HG02623 (cell line): ENCODE measurements around the gene FHIT.

Experiments used
- ATAC-seq: cut with Tn5 transposase; IDR thresholded peaks from one replicate; pipeline ENCODE4 v1.9.1; 2021; ENCODE audit warnings: moderate library complexity; ENCODE audit not compliant: unreplicated experiment

FHIT gene

DNA sequence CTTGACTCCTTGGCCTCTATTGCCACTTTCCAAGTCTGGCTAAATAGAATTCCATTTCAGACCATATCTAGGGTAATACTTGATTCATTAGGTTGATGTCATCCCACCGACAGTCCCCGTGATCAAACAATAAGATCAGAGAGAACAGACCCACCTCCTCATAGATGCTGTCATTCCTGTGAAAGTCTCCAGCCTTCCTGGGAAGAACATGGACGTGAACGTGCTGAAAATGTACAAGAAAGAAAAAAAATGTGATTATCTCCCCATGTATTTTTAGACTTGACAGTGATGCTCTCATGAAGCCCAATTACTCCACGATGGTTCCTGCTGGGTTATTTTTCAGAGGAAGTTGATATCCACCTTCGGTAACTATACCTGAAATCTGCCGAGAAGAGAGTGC, 1329.1 kb downstream of the FHIT start:
- no peak for ATAC-seq

GRCh38 chr3:59920822-59921221, 1330.4 kb downstream of the FHIT start:
- ATAC-seq: no peak

DNA sequence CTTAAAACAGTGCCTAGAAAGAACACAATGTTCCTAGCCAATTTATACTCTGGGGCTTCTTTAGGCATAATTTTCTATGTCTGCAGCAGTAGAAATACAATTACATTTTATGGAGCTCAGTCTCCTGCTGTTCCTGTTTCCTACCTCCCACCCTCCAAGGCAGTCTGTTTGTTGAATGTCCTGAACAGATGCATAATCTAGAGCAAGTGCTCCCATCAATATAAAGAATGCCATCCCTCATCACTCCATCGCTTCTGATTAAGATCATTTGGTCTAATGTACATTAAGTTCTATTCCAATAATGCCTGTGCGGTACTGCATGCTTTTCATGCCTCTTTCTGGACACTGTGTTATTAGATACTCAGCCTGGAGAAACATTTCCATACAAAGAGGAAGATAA, 1331.7 kb downstream of the FHIT start:
- ATAC-seq: no peak

DNA sequence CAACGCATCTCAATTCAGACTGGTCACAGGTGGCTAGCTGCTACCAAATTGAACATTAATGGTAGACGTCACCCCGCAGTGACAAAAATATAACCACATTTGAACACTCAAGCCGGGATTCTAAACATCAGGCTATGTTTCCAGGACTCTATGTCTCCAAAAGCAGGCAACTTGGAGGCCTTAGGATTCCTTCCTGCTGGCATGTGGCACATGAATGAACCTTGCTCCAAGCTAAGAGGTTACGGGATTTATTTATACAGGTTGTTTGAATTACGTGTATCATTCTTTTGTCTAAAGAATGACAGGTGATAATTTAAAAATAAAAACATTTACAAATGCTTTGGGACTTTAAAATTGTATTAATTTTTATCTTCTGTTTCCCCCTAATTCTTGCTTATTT, 1337.0 kb downstream of the FHIT start:
- ATAC-seq: no peak

GRCh38 chr3:59913645-59914044, 1337.6 kb downstream of the FHIT start:
- no peak for ATAC-seq

GRCh38 chr3:59908701-59909100, 1342.6 kb downstream of the FHIT start:
- ATAC-seq: no peak

- no peak for ATAC-seq
Measured at GRCh38 chr3:59908280-59908679, 1343.0 kb downstream of the FHIT start.

DNA sequence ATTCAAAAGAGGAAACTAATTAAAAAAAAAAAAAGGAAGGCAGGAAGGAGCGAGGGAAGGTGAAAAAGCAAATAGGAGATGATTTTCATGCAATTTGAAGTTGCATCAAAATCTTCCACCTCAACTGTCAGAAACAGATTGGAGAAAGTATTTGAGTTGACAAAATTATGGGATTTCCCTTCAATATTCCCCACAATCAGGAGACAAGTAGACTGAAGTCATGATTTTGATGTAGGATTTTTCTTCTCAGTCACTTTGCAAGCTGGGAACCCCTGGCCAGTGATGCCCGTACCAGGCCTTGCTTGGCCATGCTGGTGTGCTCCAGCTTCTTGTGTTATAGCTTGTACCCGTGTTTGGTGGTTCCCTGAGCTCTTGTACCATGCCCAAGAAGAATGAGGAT, 1347.0 kb downstream of the FHIT start:
- no peak for ATAC-seq

- ATAC-seq: no peak
Measured at GRCh38 chr3:59899061-59899460, 1352.2 kb downstream of the FHIT start.

GRCh38 chr3:59895972-59896371, 1355.3 kb downstream of the FHIT start:
- no peak for ATAC-seq

- ATAC-seq: no peak
Measured at GRCh38 chr3:59894425-59895121, 1356.7 kb downstream of the FHIT start.

GRCh38 chr3:59890639-59891038, 1360.6 kb downstream of the FHIT start:
- no peak for ATAC-seq

DNA sequence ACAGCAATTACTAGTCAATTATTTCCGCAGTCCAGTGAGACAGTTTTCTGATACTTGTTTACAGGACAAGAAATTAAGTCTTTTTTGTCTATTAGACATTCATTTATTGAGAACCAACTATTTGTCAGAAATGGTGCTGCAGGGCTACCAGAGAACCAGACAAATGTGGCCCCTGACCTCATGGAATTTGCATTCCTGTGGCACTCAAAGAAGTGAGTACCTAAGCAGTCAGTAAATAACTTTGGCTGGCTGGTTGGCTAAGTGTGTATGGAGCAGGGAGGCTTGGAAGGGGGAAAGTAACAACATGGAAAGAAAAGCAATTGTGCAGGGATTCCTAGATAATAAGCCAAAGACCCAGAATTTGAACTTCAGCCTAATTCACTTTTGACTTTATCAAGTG, 1364.5 kb downstream of the FHIT start:
- no peak for ATAC-seq

- ATAC-seq: no peak
Measured at GRCh38 chr3:59885899-59886400, 1365.3 kb downstream of the FHIT start.

DNA sequence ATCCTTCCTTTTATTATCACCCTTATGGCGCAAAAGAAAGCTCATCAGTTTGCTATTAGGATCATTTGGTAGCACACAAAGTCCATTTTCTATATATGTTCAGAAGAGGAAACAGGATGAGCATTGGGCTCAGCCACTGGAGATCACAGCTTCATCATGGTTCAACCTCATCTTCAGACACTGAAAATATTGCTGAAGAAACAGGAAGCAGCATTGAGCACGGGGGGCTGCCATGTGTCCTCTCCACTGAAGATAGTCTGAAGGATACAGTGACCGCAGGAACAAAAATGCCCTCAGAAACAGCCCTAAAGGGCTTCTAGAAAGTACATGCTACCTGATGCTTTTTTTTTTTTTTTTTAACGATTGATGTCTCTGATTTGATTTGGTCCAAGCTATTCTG, 1366.2 kb downstream of the FHIT start:
- no peak for ATAC-seq

GRCh38 chr3:59884409-59884808, 1366.8 kb downstream of the FHIT start:
- no peak for ATAC-seq

DNA sequence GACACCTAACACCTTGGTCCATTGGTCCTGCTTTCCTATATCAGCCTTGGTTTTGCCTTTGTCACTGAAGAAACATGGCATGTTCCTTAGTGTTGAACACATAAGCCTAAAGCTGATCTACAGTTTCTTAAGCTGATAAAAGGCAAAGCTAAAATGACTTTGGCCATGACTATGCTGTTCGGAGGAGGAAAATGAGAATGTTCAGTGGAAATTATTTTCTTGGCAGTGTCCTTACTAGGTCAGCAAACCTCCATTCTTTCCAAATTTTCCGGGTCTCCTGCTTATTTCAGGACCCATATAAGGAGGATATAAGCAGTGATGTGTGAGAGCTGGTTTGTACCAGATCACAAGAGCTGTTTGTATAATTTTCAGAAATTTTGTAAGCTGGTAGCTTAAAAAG, 1368.5 kb downstream of the FHIT start:
- no peak for ATAC-seq

GRCh38 chr3:59880717-59881116, 1370.5 kb downstream of the FHIT start:
- no peak for ATAC-seq

DNA sequence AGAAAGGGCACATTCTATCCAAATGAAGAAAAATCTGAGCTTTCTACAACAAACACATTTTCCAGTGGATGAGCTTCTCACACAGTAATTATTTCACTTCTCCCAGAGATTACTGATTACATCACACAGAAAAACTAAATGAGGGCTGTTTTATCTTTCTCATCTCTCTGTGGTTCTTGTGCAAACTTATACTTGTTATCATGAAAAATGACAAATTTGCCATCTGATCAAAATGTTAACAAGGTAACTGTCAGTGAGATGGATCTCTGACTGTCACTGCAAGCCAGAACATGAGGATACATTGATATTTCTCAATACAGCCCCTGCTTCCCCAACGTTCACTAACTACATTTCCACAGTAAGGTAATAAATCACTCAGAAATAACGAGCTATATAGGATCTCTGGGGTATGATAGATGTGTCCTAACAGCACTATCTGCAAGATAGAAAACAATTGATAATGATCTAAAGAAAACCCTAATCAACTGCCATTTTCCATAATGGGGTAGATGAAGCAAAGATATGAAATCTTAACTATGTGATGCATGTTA, 1372.1 kb downstream of the FHIT start:
- ATAC-seq: no peak

- no peak for ATAC-seq
Measured at GRCh38 chr3:59878038-59878427, 1373.2 kb downstream of the FHIT start.

DNA sequence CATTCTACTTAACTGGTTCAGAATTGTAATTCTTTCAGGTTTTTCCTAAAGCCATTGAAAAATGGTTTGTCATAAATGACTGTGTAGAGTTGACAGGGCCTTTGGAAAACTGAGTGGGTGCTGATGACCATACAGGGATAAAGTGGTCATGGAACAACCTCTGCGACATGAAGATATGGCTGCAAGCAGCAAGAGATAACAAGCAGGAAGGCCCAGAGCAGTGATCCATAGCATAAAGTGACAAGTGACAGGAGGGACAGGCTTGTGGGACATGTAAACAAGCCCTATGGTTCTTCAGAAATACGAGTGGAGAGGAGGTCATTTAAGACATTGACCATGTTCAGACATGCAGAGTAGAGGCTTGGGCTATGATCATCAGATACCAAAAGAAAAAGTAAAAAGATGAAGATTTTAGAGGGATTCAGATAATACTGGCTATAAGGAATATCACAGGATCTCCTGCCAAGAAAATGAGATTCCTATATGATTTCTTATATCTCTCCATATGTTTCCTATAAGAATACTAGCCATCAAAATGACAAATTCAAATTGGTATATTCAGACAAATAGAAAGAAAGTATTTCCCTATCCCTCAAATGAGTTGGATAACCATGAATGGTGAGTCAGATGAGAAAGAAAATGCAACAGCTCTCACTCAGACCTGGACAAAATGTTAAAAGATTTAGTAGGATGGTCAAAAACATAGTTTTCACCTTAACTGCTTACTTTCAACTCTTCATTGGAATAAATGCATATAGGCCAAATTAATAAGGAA, 1373.8 kb downstream of the FHIT start:
- no peak for ATAC-seq

DNA sequence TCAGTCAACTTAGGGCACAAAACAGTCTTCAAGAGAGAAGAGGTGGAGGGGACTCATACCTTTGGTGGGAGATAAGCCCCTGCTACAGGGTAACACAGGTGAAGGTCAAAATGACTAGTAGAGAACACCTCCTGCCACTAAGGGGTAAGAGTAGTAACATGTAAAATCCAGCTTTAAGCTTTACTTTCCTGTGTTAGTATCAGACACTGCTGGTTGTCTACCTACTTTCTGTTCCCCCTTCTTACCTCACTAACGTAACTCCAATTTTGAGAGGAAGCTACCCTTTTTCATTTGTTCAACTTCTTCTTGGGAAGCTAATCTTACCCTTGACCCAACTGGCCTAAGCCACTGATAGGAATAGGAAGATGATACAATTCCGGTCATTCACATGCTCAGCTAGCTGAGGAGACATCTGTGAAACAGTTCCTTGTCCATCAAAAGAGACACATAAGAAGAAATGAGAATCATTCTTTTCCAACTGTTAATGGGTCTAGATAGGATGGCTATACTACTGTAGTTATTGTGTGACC, 1374.7 kb downstream of the FHIT start:
- ATAC-seq: no peak
